Endothelial cell of umbilical vein (primary cell): ENCODE results near the gene CENPL. TPM values are rescaled to one million over a fixed set of nuclear protein-coding genes. Genes with fewer than 3 reads are reported as not detected.

Experiments used
- BruUV-seq: library from RNA; stranded (reverse); fragments of 400-500 nt; replicated peaks from 2 replicates; lab custom pipeline; 2021; lab: Mats Ljungman, UMichigan
- CTCF ChIA-PET: fragments of 300-600, 350-600 bp; sonication (Branson Sonifier 250); formaldehyde crosslinking; loops from one replicate; lab custom pipeline; 2021; ENCODE audit warnings: antibody characterized with exemption, inconsistent platforms; lab: Charles Lee
- POLR2A ChIA-PET: fragments of 300-600, 350-600 bp; sonication (Branson Sonifier 250); formaldehyde crosslinking; loops from one replicate; lab custom pipeline; 2021; ENCODE audit warnings: antibody characterized with exemption, inconsistent platforms; lab: Charles Lee
- DNase-seq: peaks from one replicate; pipeline ENCODE4 v3.0.0-alpha.2; 2011; ENCODE audit warnings: low read depth, low spot score
- FAIRE-seq: peaks from 2 replicates; lab custom pipeline; 2011; peaks lifted over from hg19 to GRCh38; lab: Jason Lieb, UNC
- H2AFZ ChIP-seq: 2 replicates; pipeline ENCODE4 v1.6.0; 2012; ENCODE audit warnings: low read depth, low read length, control low read depth, inconsistent platforms
- H3K27ac ChIP-seq: 2 replicates; pipeline ENCODE4 v1.5.1; 2011; ENCODE audit warnings: low read depth, mild to moderate bottlenecking, control low read depth, low read length, moderate library complexity; ENCODE audit not compliant: insufficient read depth
- H3K27me3 ChIP-seq, 2 experiments: 2 replicates each; pipeline versions ENCODE4 v1.6.0 to v1.6.1; 2011; ENCODE audit warnings: low read length in 2 of 2, mixed read lengths in 1 of 2; ENCODE audit not compliant: control insufficient read depth in 2 of 2, insufficient read depth in 2 of 2
- H3K36me3 ChIP-seq, 2 experiments: 2 replicates in 1 of 2; 3 replicates in 1 of 2; pipeline ENCODE4 v1.5.1; 2011; ENCODE audit warnings: low read length in 2 of 2, mild to moderate bottlenecking in 1 of 2, moderate library complexity in 1 of 2; ENCODE audit not compliant: control insufficient read depth in 2 of 2, insufficient read depth in 2 of 2; ENCODE audit errors: extremely low read depth in 1 of 2
- H3K4me1 ChIP-seq: 3 replicates; pipeline ENCODE4 v1.5.1; 2011; ENCODE audit warnings: mild to moderate bottlenecking, low read length; ENCODE audit not compliant: control insufficient read depth, insufficient read depth; ENCODE audit errors: extremely low read depth
- H3K4me2 ChIP-seq: 2 replicates; pipeline ENCODE4 v1.6.1; 2011; ENCODE audit warnings: low read length, control low read depth, mixed read lengths; ENCODE audit not compliant: insufficient read depth
- H3K4me3 ChIP-seq, 3 experiments: fragments of 200-600 bp in 1 of 3; sonication (generic), shearing (Covaris generic) in 1 of 3; replicated peaks in 1 of 3; 2 replicates each; pipeline ENCODE4 v1.5.1; 2011 to 2016; ENCODE audit warnings: control low read depth in 3 of 3, low read length in 3 of 3, mild to moderate bottlenecking in 2 of 3, inconsistent platforms in 1 of 3, low read depth in 1 of 3, moderate library complexity in 1 of 3; ENCODE audit not compliant: insufficient read depth in 1 of 3
- H3K79me2 ChIP-seq: 2 replicates; pipeline ENCODE4 v1.6.0; 2012; ENCODE audit warnings: low read length, inconsistent platforms; ENCODE audit not compliant: control insufficient read depth, insufficient read depth
- H3K9ac ChIP-seq: replicated peaks from 2 replicates; pipeline ENCODE3; 2011; ENCODE audit warnings: low read length, control low read depth; ENCODE audit not compliant: insufficient read depth; ENCODE audit errors: extremely low read depth
- H3K9me1 ChIP-seq: replicated peaks from 3 replicates; pipeline ENCODE4 v1.6.0; 2011; ENCODE audit warnings: mild to moderate bottlenecking, low read length; ENCODE audit not compliant: control insufficient read depth, insufficient read depth; ENCODE audit errors: extremely low read depth
- H3K9me3 ChIP-seq: replicated peaks from 2 replicates; pipeline ENCODE4 v1.5.1; 2012; ENCODE audit warnings: low read length, inconsistent platforms; ENCODE audit not compliant: control insufficient read depth, insufficient read depth
- H4K20me1 ChIP-seq: replicated peaks from 2 replicates; pipeline ENCODE3; 2011; ENCODE audit warnings: mild to moderate bottlenecking, low read length; ENCODE audit not compliant: control insufficient read depth, insufficient read depth; ENCODE audit errors: extremely low read depth
- EZH2 ChIP-seq: IDR thresholded peaks from 2 replicates; pipeline ENCODE4 v1.6.1; 2012; ENCODE audit warnings: borderline replicate concordance, low read depth, mild to moderate bottlenecking, moderate library complexity, low read length, inconsistent platforms; ENCODE audit not compliant: severe bottlenecking
- FOS ChIP-seq: IDR thresholded peaks from 2 replicates; pipeline ENCODE4 v1.6.1; 2011; ENCODE audit warnings: mild to moderate bottlenecking, low read length, moderate library complexity, borderline replicate concordance; ENCODE audit not compliant: insufficient read depth
- GATA2 ChIP-seq: IDR thresholded peaks from 2 replicates; pipeline ENCODE4 v1.7.0; 2011; ENCODE audit warnings: low read depth, mild to moderate bottlenecking, moderate library complexity, mixed read lengths, low read length; ENCODE audit not compliant: insufficient read length, insufficient read depth
- JUN ChIP-seq: IDR thresholded peaks from 2 replicates; pipeline ENCODE4 v1.6.1; 2011; ENCODE audit warnings: borderline replicate concordance, low read depth; ENCODE audit not compliant: insufficient read length, insufficient read depth
- MYC ChIP-seq: IDR thresholded peaks from one replicate; pipeline ENCODE4 v1.6.1; 2011; ENCODE audit warnings: mild to moderate bottlenecking, low read depth, low read length
- POLR2A ChIP-seq: IDR thresholded peaks from 2 replicates; pipeline ENCODE4 v1.6.1; 2012; ENCODE audit warnings: low read depth, mild to moderate bottlenecking, control low read depth, low read length
- POLR2AphosphoS5 ChIP-seq: IDR thresholded peaks from 2 replicates; pipeline ENCODE4 v1.6.1; 2012; ENCODE audit warnings: low read depth, mild to moderate bottlenecking, control low read depth, low read length, moderate library complexity; ENCODE audit not compliant: insufficient read depth
- dilution Hi-C: fragments of 300-500 bp; cut with MboI; formaldehyde crosslinking; loops from one replicate; pipeline ENCODE4 v1.15.0; 2019; ENCODE audit warnings: low sequenced_read_pairs; ENCODE audit not compliant: extremely low pct_ligation_motif_present
- intact Hi-C: fragments of 100-400 bp; cut with micrococcal nuclease; formaldehyde crosslinking; loops from one replicate; pipeline ENCODE4 v1.10.0; 2022
- polyA plus RNA-seq, 4 experiments: library from polyadenylated mRNA; depleted of rRNA in 3 of 4; stranded (reverse) in 3 of 4; unstranded in 1 of 4; fragments of >200 nt; gene quantifications; 2 replicates each; pipeline versions ENCODE4 v1.2.1 to v1.2.3, GENCODE V29; 2011 to 2012; ENCODE audit warnings: missing spikeins in 1 of 4
- total RNA-seq: library from RNA; stranded (reverse); gene quantifications from 2 replicates; pipeline ENCODE4 v1.2.3, GENCODE V29; 2021
- TF ChIP-seq, protein P1 (sequence below), 2 donors: IDR thresholded peaks; 1 replicate in 1 of 2; 2 replicates in 1 of 2; pipeline ENCODE4 v1.5.1; 2011; ENCODE audit warnings: low read length in 2 of 2, mild to moderate bottlenecking in 2 of 2, moderate library complexity in 2 of 2, control low read depth in 1 of 2, inconsistent platforms in 1 of 2, low read depth in 1 of 2; ENCODE audit not compliant: insufficient read depth in 1 of 2; ENCODE audit errors: extremely low read depth in 1 of 2
- TF ChIP-seq, protein P2 (sequence below): IDR thresholded peaks from 2 replicates; pipeline ENCODE4 v1.6.1; 2011; ENCODE audit not compliant: insufficient read depth, insufficient read length

CENPL gene
- total and polyA plus RNA-seq, 2 donors (not counting 3 experiments of a cell fraction or from before 2014, with no cell fraction given), result 5.9 to 20.8 TPM

DNA sequence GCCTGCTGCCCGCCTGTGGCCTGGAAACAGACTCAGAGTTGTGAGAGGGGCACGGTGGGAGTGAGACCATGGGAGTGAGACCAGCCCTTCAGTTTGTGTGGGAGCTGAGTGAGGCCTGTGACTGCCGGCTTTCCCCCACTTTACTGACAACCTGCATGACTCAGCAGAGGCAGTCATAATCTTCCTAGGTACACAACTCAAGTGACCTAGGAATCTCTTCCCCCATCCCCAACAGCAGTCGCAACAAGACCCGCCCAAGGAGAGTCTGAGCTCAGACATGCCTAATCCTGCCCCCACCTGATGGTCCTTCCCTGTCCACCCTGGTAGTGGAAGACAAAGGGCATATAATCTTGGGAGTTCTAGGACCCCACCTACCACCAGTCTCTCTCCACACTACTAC lies 65.7 kb downstream of the CENPL start:
- H3K4me2 ChIP-seq, result no peak overlapping the region
- peaks cover 10 to 11% of the 10 kb centered on the region in 2 experiments for H3K36me3 ChIP-seq
- H3K27ac ChIP-seq, result no peak overlapping the region
- H3K79me2 ChIP-seq, result no peaks in the 10 kb centered on the region
- no peak overlapping the region for H3K4me3 ChIP-seq
- dilution Hi-C loops, result no loop called here
- no peaks in the 10 kb centered on the region for H3K9me1 ChIP-seq
- no peak for DNase-seq
- ChIA-PET POLR2A (no interaction called here), CTCF (no interaction called here)
- no TSS peak for BruUV-seq
- H3K9me3 ChIP-seq, result no peaks in the 10 kb centered on the region
- no peak overlapping the region for H3K9ac ChIP-seq
- intact Hi-C loops, result no loop called here
- H3K4me1 ChIP-seq, result no peaks in the 10 kb centered on the region
- no peak for FAIRE-seq
- TF ChIP-seq, protein P1, sequence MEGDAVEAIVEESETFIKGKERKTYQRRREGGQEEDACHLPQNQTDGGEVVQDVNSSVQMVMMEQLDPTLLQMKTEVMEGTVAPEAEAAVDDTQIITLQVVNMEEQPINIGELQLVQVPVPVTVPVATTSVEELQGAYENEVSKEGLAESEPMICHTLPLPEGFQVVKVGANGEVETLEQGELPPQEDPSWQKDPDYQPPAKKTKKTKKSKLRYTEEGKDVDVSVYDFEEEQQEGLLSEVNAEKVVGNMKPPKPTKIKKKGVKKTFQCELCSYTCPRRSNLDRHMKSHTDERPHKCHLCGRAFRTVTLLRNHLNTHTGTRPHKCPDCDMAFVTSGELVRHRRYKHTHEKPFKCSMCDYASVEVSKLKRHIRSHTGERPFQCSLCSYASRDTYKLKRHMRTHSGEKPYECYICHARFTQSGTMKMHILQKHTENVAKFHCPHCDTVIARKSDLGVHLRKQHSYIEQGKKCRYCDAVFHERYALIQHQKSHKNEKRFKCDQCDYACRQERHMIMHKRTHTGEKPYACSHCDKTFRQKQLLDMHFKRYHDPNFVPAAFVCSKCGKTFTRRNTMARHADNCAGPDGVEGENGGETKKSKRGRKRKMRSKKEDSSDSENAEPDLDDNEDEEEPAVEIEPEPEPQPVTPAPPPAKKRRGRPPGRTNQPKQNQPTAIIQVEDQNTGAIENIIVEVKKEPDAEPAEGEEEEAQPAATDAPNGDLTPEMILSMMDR (IDR thresholded peaks at IDR 0.05; ENCODE audit: extremely low read depth in 1 of 2, insufficient read depth in 1 of 2, low read depth in 1 of 2, low read length in 2 of 2), result no peak
- no peak for TF ChIP-seq EZH2
- no peak for TF ChIP-seq POLR2AphosphoS5
- no peak for TF ChIP-seq JUN
- TF ChIP-seq GATA2, result no peak
- TF ChIP-seq MYC, result no peak
- TF ChIP-seq, protein P2, sequence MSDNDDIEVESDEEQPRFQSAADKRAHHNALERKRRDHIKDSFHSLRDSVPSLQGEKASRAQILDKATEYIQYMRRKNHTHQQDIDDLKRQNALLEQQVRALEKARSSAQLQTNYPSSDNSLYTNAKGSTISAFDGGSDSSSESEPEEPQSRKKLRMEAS, result no peak
- no peak for TF ChIP-seq POLR2A
- no peak for TF ChIP-seq FOS
- H4K20me1 ChIP-seq, result no peaks in the 10 kb centered on the region
- no peak overlapping the region for H2AFZ ChIP-seq
- no peaks in the 10 kb centered on the region for H3K27me3 ChIP-seq
